Measurements from ENCODE around the gene METAP2. TPM values are rescaled to one million over a fixed set of nuclear protein-coding genes. Genes with fewer than 3 reads are reported as not detected.
"Not testable (repeated sequence)": the region's sequence is repeated elsewhere in the genome, so short reads cannot be mapped to it uniquely, and the experiment has no call there.

METAP2 gene
- total RNA-seq, 4 donors from 2014 or later: 58.8 to 83.0 (median 62.4) TPM

DNA sequence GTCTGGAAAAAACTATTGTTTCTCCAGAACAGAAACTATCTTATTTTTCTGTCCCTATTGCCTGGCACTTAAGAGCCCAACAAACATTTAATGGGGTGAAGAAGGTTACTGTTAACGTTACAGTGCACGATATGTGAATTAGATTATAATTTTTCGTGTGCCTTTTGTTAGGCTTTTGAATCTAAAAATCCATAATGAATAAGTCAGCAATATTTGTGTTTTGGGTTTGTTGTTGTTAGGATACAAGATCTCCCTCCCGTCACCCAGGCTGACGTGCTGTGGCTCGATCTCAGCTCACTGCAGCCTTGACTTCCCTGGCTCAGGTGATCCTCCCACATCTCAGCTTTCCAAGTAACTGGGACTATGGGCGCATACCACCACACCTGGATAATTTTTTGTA, 7.9 kb downstream of the METAP2 start:
- Histone ChIP-seq H3K4me3 (no peak overlapping the region), H3K36me3 (peaks cover 0 to 36% of the 10 kb centered on the region in 2 donors), H3K4me1 (peaks cover 27% of the 10 kb centered on the region in 2 donors), H3K9me3 (no peaks in the 10 kb centered on the region), H3K27me3 (no peaks in the 10 kb centered on the region), H3K27ac (peak overlapping the region in 1 of 4 donors; percentile 1)
- intact Hi-C loops (cut with DNase I; ENCODE audit: low total_unique reads) (no loop called here), in situ Hi-C loops (cut with MboI; ENCODE audit: low sequenced_read_pairs in 4 of 4) (no loop called here)
- no peak for ATAC-seq
- DNase-seq: no peak
- no peak for TF ChIP-seq POLR2A (IDR thresholded peaks at IDR 0.05)
- TF ChIP-seq, protein P1, sequence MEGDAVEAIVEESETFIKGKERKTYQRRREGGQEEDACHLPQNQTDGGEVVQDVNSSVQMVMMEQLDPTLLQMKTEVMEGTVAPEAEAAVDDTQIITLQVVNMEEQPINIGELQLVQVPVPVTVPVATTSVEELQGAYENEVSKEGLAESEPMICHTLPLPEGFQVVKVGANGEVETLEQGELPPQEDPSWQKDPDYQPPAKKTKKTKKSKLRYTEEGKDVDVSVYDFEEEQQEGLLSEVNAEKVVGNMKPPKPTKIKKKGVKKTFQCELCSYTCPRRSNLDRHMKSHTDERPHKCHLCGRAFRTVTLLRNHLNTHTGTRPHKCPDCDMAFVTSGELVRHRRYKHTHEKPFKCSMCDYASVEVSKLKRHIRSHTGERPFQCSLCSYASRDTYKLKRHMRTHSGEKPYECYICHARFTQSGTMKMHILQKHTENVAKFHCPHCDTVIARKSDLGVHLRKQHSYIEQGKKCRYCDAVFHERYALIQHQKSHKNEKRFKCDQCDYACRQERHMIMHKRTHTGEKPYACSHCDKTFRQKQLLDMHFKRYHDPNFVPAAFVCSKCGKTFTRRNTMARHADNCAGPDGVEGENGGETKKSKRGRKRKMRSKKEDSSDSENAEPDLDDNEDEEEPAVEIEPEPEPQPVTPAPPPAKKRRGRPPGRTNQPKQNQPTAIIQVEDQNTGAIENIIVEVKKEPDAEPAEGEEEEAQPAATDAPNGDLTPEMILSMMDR (IDR thresholded peaks at IDR 0.05 in 4 of 5, conservative IDR thresholded peaks at IDR 0.05 in 1 of 5): no peak

DNA sequence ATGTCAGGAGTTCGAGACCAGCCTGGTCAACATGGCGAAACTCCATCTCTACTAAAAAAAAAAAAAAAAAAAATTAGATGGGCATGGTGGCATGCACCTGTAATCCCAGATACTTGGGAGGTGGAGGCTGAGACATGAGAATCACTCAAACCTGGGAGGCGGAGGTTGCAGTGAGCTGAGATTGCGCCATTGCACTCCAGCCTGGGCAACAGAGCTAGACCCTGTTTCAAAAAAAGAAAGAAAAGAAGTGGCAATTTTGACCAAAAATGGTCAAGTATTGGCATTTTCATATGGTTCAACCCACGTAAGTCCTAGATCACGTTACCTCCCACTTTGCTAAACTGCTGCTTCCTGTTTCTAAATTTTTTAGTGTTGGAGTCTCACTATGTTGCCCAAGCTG, 8.6 kb downstream of the METAP2 start:
- H3K27me3 ChIP-seq; intact Hi-C loops (cut with DNase I; ENCODE audit: low total_unique reads); DNase-seq; ATAC-seq; in situ Hi-C loops (cut with MboI; ENCODE audit: low sequenced_read_pairs in 4 of 4); H3K27ac ChIP-seq; H3K4me3 ChIP-seq; H3K9me3 ChIP-seq: not testable (repeated sequence)
- peaks cover 0 to 34% of the 10 kb centered on the region in 2 donors for H3K36me3 ChIP-seq
- H3K4me1 ChIP-seq: peaks cover 27% of the 10 kb centered on the region in 2 donors

DNA sequence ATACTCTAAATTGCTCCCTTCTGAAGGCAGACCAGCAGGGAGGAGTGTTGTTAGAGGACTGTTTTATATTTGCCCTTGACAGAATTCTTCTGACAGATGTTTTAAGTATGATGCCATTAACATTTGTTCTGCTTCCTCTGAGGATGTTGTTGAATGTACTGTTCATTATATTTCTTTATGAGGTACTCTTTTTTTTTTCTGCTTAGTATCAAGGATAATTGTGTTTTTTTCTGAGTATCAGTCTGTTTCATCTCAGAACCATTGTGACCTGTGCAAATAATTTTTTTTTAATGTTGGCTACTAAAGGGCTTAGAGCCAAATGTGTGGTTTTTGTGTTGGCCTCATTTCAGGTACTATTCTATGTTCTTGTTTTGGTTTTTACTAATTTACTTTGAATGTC, 10.6 kb downstream of the METAP2 start:
- peaks cover 0 to 26% of the 10 kb centered on the region in 2 donors for H3K36me3 ChIP-seq
- no peaks in the 10 kb centered on the region for H3K27me3 ChIP-seq
- in situ Hi-C loops (cut with MboI; ENCODE audit: low sequenced_read_pairs in 4 of 4): no loop called here
- DNase-seq: no peak
- no peak for TF ChIP-seq POLR2A (IDR thresholded peaks at IDR 0.05)
- TF ChIP-seq, protein P1 (IDR thresholded peaks at IDR 0.05 in 4 of 5, conservative IDR thresholded peaks at IDR 0.05 in 1 of 5): no peak
- no peak for ATAC-seq
- intact Hi-C loops (cut with DNase I; ENCODE audit: low total_unique reads): no loop called here
- peaks cover 17 to 27% of the 10 kb centered on the region in 2 donors for H3K4me1 ChIP-seq
- no peaks in the 10 kb centered on the region for H3K9me3 ChIP-seq
- no peak overlapping the region for H3K27ac ChIP-seq
- no peak overlapping the region for H3K4me3 ChIP-seq

DNA sequence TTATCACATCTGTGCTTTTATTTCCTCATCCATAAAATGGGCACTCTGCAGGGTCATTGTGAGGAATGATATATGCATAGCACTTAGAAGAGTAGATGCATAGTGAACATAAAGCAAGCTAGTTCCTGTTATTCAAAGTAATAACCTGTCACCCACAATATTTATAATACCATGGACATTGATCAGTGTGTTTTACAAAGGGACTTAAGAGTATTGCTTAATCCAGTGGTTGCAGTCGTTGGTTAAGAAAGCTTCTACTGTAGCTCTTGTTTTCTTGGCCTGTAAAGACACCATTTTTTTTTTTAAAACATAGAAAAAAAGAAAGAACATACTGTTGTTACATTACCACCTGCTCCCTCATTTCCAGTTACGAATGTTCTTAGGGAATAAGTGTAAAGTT, 13.1 kb downstream of the METAP2 start:
- Histone ChIP-seq H3K4me3 (no peak overlapping the region), H3K36me3 (peaks cover 0 to 32% of the 10 kb centered on the region in 2 donors), H3K9me3 (no peaks in the 10 kb centered on the region), H3K27me3 (no peaks in the 10 kb centered on the region), H3K4me1 (peaks cover 0 to 12% of the 10 kb centered on the region in 2 donors), H3K27ac (no peak overlapping the region)
- ATAC-seq (no peak), DNase-seq (no peak)
- in situ Hi-C loops (cut with MboI; ENCODE audit: low sequenced_read_pairs in 4 of 4): no loop called here
- TF ChIP-seq POLR2A (IDR thresholded peaks at IDR 0.05): no peak
- TF ChIP-seq, protein P1 (IDR thresholded peaks at IDR 0.05 in 4 of 5, conservative IDR thresholded peaks at IDR 0.05 in 1 of 5): no peak
- intact Hi-C loops (cut with DNase I; ENCODE audit: low total_unique reads): no loop called here

DNA sequence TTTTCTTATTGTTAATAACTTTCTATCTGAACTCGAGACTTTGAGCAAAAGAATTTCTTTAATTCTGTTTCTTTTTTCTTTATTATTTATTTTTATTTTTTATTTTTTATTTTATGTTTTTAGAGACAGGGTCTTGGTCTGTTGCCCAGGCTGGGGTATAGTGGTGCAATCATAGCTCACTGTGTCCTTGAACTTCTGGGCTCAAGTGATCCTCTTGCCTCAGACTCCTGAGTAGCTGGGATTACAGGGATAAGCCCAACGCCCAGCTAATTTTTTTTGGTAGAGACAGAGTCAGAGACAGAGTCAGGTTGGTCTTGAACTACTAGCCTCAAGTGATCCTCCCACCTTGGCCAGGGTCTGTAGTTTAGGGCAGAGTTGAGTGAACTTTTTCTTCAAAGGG, 18.5 kb downstream of the METAP2 start:
- intact Hi-C loops (cut with DNase I; ENCODE audit: low total_unique reads): no loop called here
- TF ChIP-seq, protein P1 (IDR thresholded peaks at IDR 0.05 in 4 of 5, conservative IDR thresholded peaks at IDR 0.05 in 1 of 5): no peak
- no peak for DNase-seq
- Histone ChIP-seq H3K27me3 (no peaks in the 10 kb centered on the region), H3K4me1 (no peaks in the 10 kb centered on the region), H3K4me3 (no peak overlapping the region), H3K36me3 (peaks cover 0 to 58% of the 10 kb centered on the region in 2 donors), H3K27ac (no peak overlapping the region), H3K9me3 (no peaks in the 10 kb centered on the region)
- ATAC-seq: no peak
- in situ Hi-C loops (cut with MboI; ENCODE audit: low sequenced_read_pairs in 4 of 4): no loop called here
